Measurements from ENCODE around the gene KDM2A. TPM values are rescaled to one million over a fixed set of nuclear protein-coding genes. Genes with fewer than 3 reads are reported as not detected.
A peak's percentile ranks its signal among the peaks of the same experiment; 100 is the strongest.
"Not testable (repeated sequence)": the region's sequence is repeated elsewhere in the genome, so short reads cannot be mapped to it uniquely, and the experiment has no call there.

The KDM2A gene
- total RNA-seq, 3 donors from 2014 or later (not counting 1 experiment from before 2014, with no cell fraction given): 268 to 312 (median 283) TPM

DNA sequence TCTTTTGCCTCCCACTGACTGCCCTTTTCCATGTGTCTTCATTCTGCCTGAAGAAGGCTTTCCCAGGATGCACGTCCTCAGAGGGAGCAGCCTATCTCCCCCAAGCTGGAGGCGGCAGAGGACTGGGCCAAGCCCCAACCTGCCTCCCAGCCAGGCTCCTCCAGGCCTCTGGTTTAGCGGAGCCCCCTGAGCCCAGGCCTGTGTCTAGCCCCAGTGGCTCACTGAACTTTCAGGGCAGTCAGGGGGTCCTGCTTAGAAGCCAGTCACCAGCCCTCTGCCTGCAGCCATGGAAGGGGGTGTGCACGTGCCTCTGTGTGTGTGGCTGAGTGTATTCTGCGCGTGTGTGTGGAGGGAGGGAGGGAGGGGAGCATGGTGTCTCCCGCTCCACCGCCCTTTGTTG is 136.8 kb downstream of the KDM2A start:
- H3K27ac Mint-ChIP-seq: peak overlapping the region; percentile 78 to 89
- Histone ChIP-seq H3K9me3 (ENCODE audit: control insufficient read depth, insufficient read depth, low read length) (no peaks in the 10 kb centered on the region), H3K4me1 (ENCODE audit: control insufficient read depth, insufficient read depth, low read length) (peaks cover 18% of the 10 kb centered on the region), H3K36me3 (ENCODE audit: control insufficient read depth, insufficient read depth, low read length) (peaks cover 65% of the 10 kb centered on the region), H3K27me3 (ENCODE audit: control insufficient read depth, insufficient read depth, low read length) (no peaks in the 10 kb centered on the region), H3K4me3 (ENCODE audit: low read length) (no peak overlapping the region), H3K27ac (ENCODE audit: low read length) (no peak overlapping the region)
- H3K4me3 Mint-ChIP-seq: no peak overlapping the region
- WGBS (ENCODE audit: insufficient coverage): 93% methylated on average over 8 of the region's 8 CpGs
- peaks cover 35 to 36% of the 10 kb centered on the region in 2 donors for H3K4me1 Mint-ChIP-seq
- no peaks in the 10 kb centered on the region for H3K9me3 Mint-ChIP-seq
- ATAC-seq (no peak), DNase-seq (no peak)
- H3K27me3 Mint-ChIP-seq (ENCODE audit: low read depth in 2 of 2): no peaks in the 10 kb centered on the region
- intact Hi-C loops (cut with micrococcal nuclease): no loop called here
- peaks cover 23% of the 10 kb centered on the region for H3K36me3 Mint-ChIP-seq
- TF ChIP-seq, protein P1, sequence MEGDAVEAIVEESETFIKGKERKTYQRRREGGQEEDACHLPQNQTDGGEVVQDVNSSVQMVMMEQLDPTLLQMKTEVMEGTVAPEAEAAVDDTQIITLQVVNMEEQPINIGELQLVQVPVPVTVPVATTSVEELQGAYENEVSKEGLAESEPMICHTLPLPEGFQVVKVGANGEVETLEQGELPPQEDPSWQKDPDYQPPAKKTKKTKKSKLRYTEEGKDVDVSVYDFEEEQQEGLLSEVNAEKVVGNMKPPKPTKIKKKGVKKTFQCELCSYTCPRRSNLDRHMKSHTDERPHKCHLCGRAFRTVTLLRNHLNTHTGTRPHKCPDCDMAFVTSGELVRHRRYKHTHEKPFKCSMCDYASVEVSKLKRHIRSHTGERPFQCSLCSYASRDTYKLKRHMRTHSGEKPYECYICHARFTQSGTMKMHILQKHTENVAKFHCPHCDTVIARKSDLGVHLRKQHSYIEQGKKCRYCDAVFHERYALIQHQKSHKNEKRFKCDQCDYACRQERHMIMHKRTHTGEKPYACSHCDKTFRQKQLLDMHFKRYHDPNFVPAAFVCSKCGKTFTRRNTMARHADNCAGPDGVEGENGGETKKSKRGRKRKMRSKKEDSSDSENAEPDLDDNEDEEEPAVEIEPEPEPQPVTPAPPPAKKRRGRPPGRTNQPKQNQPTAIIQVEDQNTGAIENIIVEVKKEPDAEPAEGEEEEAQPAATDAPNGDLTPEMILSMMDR (IDR thresholded peaks at IDR 0.05): no peak

DNA sequence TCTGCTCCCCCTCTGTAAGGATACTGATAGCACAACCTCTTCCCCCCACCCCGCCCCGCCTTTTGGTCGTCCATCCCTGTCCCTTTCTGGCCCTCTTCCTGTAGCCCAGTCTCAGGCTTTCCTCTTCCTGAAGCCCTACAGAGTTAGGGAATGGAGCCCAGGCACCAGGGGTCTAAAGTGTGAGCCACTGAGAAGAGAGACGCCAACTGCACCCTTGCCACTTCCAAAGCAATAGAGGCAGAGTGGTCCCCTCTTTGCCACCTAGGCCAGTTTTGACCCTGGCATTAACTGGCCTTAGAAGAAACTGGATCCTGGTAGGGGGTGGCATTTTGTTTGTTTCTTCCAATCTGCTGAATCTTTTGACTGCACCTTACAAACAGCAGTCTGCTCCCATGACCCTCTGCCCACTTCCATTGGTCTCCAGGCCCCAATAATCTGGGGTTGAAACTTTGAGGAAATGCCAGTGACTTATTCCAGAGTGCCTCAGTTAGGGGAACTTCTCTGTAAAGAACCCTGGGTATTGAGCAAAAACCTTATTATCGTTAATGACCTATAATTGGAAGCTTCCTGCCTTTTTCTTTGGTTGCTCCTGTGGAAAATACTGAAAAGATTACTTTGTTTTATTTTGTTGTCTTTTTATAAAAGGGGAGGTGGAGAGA is 137.5 kb downstream of the KDM2A start:
- no peak overlapping the region for H3K4me3 ChIP-seq (ENCODE audit: low read length)
- no peaks in the 10 kb centered on the region for H3K9me3 ChIP-seq (ENCODE audit: control insufficient read depth, insufficient read depth, low read length)
- Mint-ChIP-seq H3K4me1 (peaks cover 35 to 37% of the 10 kb centered on the region in 2 donors), H3K27ac (peak overlapping the region; percentile 73 to 89), H3K9me3 (no peaks in the 10 kb centered on the region), H3K27me3 (ENCODE audit: low read depth in 2 of 2) (no peaks in the 10 kb centered on the region), H3K4me3 (no peak overlapping the region), H3K36me3 (peaks cover 23% of the 10 kb centered on the region)
- no peaks in the 10 kb centered on the region for H3K27me3 ChIP-seq (ENCODE audit: control insufficient read depth, insufficient read depth, low read length)
- 83% methylated on average over 5 of the region's 5 CpGs for WGBS (ENCODE audit: insufficient coverage)
- intact Hi-C loops (cut with micrococcal nuclease): no loop called here
- DNase-seq (no peak), ATAC-seq (no peak)
- TF ChIP-seq, protein P1 (IDR thresholded peaks at IDR 0.05): no peak
- no peak overlapping the region for H3K27ac ChIP-seq (ENCODE audit: low read length)
- peaks cover 58% of the 10 kb centered on the region for H3K36me3 ChIP-seq (ENCODE audit: control insufficient read depth, insufficient read depth, low read length)
- H3K4me1 ChIP-seq (ENCODE audit: control insufficient read depth, insufficient read depth, low read length): peaks cover 24% of the 10 kb centered on the region

DNA sequence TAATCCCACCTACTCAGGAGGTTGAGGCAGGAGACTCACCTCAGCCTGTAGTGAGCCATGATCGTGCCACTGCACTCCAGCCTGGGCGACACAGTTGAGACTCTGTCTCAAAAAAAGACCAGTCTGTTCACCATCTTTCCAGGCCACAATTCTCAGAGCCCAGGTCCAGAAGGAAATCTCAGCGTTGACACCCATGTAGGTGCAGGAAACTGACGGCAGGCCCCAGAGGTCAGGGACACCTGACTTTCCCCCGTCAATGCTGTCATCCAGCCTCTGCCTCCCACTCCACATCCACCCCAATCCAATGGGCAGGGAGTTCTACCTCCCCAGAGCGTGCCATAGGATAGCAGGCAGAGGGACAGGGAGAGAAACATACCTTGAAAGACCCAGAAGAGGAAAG is 141.3 kb downstream of the KDM2A start:
- H3K9me3 ChIP-seq (ENCODE audit: control insufficient read depth, insufficient read depth, low read length): no peaks in the 10 kb centered on the region
- H3K36me3 ChIP-seq (ENCODE audit: control insufficient read depth, insufficient read depth, low read length): peaks cover 20% of the 10 kb centered on the region
- Mint-ChIP-seq H3K4me3 (peak overlapping the region; percentile 37), H3K27ac (no peak overlapping the region), H3K36me3 (no peaks in the 10 kb centered on the region), H3K27me3 (ENCODE audit: low read depth in 2 of 2) (peaks cover 0 to 3% of the 10 kb centered on the region in 2 donors), H3K9me3 (no peaks in the 10 kb centered on the region), H3K4me1 (peaks cover 20 to 33% of the 10 kb centered on the region in 2 donors)
- peaks cover 29% of the 10 kb centered on the region for H3K4me1 ChIP-seq (ENCODE audit: control insufficient read depth, insufficient read depth, low read length)
- intact Hi-C loops (cut with micrococcal nuclease): no loop called here
- no peaks in the 10 kb centered on the region for H3K27me3 ChIP-seq (ENCODE audit: control insufficient read depth, insufficient read depth, low read length)
- WGBS (ENCODE audit: insufficient coverage): 89% methylated on average over 6 of the region's 6 CpGs
- ATAC-seq: no peak
- DNase-seq: no peak
- no peak overlapping the region for H3K4me3 ChIP-seq (ENCODE audit: low read length)
- H3K27ac ChIP-seq (ENCODE audit: low read length): no peak overlapping the region
- TF ChIP-seq, protein P1 (IDR thresholded peaks at IDR 0.05): no peak

DNA sequence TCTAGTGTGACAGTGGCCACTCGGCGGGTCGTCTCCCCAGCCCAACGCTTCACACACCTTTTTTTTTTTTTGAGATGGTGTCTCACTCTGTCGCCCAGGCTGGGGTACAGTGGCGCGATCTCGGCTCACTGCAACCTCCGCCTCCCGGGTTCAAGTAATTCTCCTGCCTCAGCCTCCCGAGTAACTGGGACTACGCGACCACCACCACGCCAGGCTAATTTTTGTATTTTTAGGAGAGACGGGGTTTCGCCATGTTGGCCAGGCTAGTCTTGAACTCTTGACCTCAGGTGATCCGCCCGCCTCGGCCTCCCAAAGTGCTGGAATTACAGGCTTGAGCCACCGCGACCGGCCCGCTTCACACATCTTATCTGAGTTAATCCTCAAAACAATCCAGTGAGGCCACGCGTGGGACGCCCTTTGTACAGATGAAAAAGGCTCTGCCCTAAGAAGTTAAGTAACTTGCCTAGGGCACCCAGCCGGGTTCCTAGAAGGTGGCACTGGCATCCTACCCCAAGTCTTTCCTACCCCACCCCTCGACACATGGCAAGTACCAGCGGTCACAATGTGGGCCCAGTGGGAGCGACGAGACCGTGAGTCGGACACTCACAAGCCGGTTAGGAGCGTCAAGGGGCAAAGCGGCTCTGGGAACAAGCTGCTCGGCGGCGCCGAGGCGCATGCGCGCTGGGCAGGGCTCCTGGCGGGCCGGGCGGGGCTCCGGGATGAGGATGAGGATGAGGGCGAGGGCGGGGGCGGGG is 142.0 kb downstream of the KDM2A start:
- H3K27me3 Mint-ChIP-seq (ENCODE audit: low read depth in 2 of 2); H3K9me3 Mint-ChIP-seq; ATAC-seq; intact Hi-C loops (cut with micrococcal nuclease); H3K4me3 ChIP-seq (ENCODE audit: low read length); H3K27ac ChIP-seq (ENCODE audit: low read length); H3K36me3 Mint-ChIP-seq; H3K27ac Mint-ChIP-seq; H3K27me3 ChIP-seq (ENCODE audit: control insufficient read depth, insufficient read depth, low read length); H3K4me3 Mint-ChIP-seq; H3K9me3 ChIP-seq (ENCODE audit: control insufficient read depth, insufficient read depth, low read length): not testable (repeated sequence)
- peak in 1 of 2 donors; percentile 58 for DNase-seq
- Histone ChIP-seq H3K4me1 (ENCODE audit: control insufficient read depth, insufficient read depth, low read length) (peaks cover 36% of the 10 kb centered on the region), H3K36me3 (ENCODE audit: control insufficient read depth, insufficient read depth, low read length) (peaks cover 13% of the 10 kb centered on the region)
- WGBS (ENCODE audit: insufficient coverage): 44% methylated on average over 50 of the region's 50 CpGs
- H3K4me1 Mint-ChIP-seq: peaks cover 26 to 38% of the 10 kb centered on the region in 2 donors

Measured in natural killer cell (primary cell).